Measurements from ENCODE around the gene SHC1.

Gene SHC1

GRCh38 chr1:154937988-154938386 lies 32.6 kb downstream of the SHC1 start:
- no peaks in the 10 kb centered on the region for H3K36me3 ChIP-seq (ENCODE audit: control insufficient read depth in 2 of 2, insufficient read depth in 1 of 2, low read length in 2 of 2)
- CTCF ChIA-PET = interaction anchor here (0.5 to 1.5 kb wide), 7 partner anchors 43 to 438 kb away, joined by 3 to 5 read pairs (median 3); no protein-coding TSS in a partner anchor
- TF ChIP-seq ZNF610 (tag by site-specific recombination; IDR thresholded peaks at IDR 0.05; ENCODE audit: borderline replicate concordance) (no peak), ZNF843 (tag by site-specific recombination; IDR thresholded peaks at IDR 0.05) (no peak), ZNF645 (tag by site-specific recombination; IDR thresholded peaks at IDR 0.05) (no peak), ZNF621 (tag by site-specific recombination; IDR thresholded peaks at IDR 0.05) (no peak), MEIS1 (CRISPR knock-in tag; IDR thresholded peaks at IDR 0.05; ENCODE audit: borderline replicate concordance) (no peak), ZNF600 (tag by site-specific recombination; IDR thresholded peaks at IDR 0.05) (no peak), ZNF292 (tag by site-specific recombination; IDR thresholded peaks at IDR 0.05; ENCODE audit: borderline replicate concordance, low read depth) (no peak), BCL11A (tag by site-specific recombination; IDR thresholded peaks at IDR 0.05; ENCODE audit: low read depth) (no peak), HOXC10 (CRISPR knock-in tag; IDR thresholded peaks at IDR 0.05) (no peak), ZBTB11 (tag by site-specific recombination; conservative IDR thresholded peaks at IDR 0.05; ENCODE audit: low read depth) (no peak), PBX3 (CRISPR knock-in tag; IDR thresholded peaks at IDR 0.05) (no peak), ZNF10 (tag by site-specific recombination; IDR thresholded peaks at IDR 0.05) (no peak), ZNF362 (tag by site-specific recombination; IDR thresholded peaks at IDR 0.05) (no peak), ZNF560 (tag by site-specific recombination; IDR thresholded peaks at IDR 0.05; ENCODE audit: borderline replicate concordance) (no peak), ZNF280D (tag by site-specific recombination; IDR thresholded peaks at IDR 0.05) (no peak), ZSCAN4 (tag by site-specific recombination; IDR thresholded peaks at IDR 0.05) (no peak), GLIS2 (tag by site-specific recombination; IDR thresholded peaks at IDR 0.05) (no peak)
- no peaks in the 10 kb centered on the region for H3K4me1 ChIP-seq (ENCODE audit: control insufficient read depth, insufficient read depth, low read length)
- H3K9me3 ChIP-seq (ENCODE audit: control insufficient read depth, insufficient read depth, low read depth, low read length) = no peaks in the 10 kb centered on the region
- peak overlapping the region; percentile 88; the same call in 1 of the 2 replicates for H3K27ac ChIP-seq (ENCODE audit: extremely low read depth, low read depth, low read length)
- POLR2A ChIA-PET = interaction anchor here (0.8 kb wide), 1 partner anchor 35 kb away, joined by 3 read pairs; no protein-coding TSS in a partner anchor
- no peak overlapping the region for H3K4me3 ChIP-seq (ENCODE audit: low read depth, low read length)

Measured in HEK293 (cell line).